ENCODE measurements around the gene SRC.

DNA sequence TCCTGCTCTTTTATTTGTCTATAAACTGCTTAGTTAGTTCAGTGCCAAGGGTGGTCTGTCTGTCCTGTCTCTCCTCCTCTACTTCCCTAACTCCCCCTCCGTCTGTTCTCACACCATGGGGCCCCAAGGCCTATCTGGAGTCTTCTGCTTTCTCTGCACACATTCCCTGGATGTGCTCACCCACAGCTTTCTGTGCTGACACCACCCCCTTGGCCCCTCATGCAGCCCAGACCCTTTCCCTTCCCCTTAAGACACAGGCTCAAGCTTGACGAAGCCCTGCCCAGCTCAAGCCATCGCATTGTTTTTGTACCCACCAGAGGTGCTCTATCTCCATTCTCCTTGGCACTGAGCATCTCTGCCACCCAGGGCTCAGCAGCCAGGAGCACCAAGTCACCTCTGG, 97.0 kb downstream of the SRC start:
- TF ChIP-seq, protein P1, sequence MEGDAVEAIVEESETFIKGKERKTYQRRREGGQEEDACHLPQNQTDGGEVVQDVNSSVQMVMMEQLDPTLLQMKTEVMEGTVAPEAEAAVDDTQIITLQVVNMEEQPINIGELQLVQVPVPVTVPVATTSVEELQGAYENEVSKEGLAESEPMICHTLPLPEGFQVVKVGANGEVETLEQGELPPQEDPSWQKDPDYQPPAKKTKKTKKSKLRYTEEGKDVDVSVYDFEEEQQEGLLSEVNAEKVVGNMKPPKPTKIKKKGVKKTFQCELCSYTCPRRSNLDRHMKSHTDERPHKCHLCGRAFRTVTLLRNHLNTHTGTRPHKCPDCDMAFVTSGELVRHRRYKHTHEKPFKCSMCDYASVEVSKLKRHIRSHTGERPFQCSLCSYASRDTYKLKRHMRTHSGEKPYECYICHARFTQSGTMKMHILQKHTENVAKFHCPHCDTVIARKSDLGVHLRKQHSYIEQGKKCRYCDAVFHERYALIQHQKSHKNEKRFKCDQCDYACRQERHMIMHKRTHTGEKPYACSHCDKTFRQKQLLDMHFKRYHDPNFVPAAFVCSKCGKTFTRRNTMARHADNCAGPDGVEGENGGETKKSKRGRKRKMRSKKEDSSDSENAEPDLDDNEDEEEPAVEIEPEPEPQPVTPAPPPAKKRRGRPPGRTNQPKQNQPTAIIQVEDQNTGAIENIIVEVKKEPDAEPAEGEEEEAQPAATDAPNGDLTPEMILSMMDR (IDR thresholded peaks at IDR 0.05) = no peak
- TF ChIP-seq POLR2A (IDR thresholded peaks at IDR 0.05) = no peak

Data from lower leg skin (tissue), 3 donors.